Smooth muscle cell (in vitro differentiated cells): ENCODE results near the gene NXNL2. TPM values are rescaled to one million over a fixed set of nuclear protein-coding genes. Genes with fewer than 3 reads are reported as not detected.

Experiments
- DNase-seq: peaks from one replicate; lab custom pipeline; 2025; ENCODE audit not compliant: unreplicated experiment; lab: John Stamatoyannopoulos, UW
- H2AFZ ChIP-seq: fragments of 200-600 bp; sonication (generic); 2 replicates; pipeline ENCODE4 v1.6.0; 2016; ENCODE audit warnings: antibody characterized with exemption, low read depth, mild to moderate bottlenecking
- H3F3A ChIP-seq: fragments of 200-600 bp; sonication (generic); 2 replicates; pipeline ENCODE4 v1.6.0; 2017; ENCODE audit warnings: antibody characterized with exemption, low read depth
- H3K27ac ChIP-seq: fragments of 200-600 bp; sonication (generic); 2 replicates; pipeline ENCODE4 v1.5.1; 2016; ENCODE audit warnings: low read depth, mild to moderate bottlenecking
- H3K27me3 ChIP-seq: fragments of 200-600 bp; sonication (generic); 2 replicates; pipeline ENCODE4 v1.6.1; 2016; ENCODE audit warnings: low read depth, mild to moderate bottlenecking
- H3K36me3 ChIP-seq: fragments of 200-600 bp; sonication (generic); 2 replicates; pipeline ENCODE4 v1.5.1; 2016; ENCODE audit warnings: low read depth
- H3K4me1 ChIP-seq: fragments of 200-600 bp; sonication (generic); 2 replicates; pipeline ENCODE4 v1.5.1; 2016; ENCODE audit warnings: low read depth
- H3K4me2 ChIP-seq: fragments of 200-600 bp; sonication (generic); 2 replicates; pipeline ENCODE4 v1.6.0; 2016; ENCODE audit warnings: mild to moderate bottlenecking
- H3K4me3 ChIP-seq: fragments of 200-600 bp; sonication (generic); 2 replicates; pipeline ENCODE4 v1.5.1; 2016; ENCODE audit warnings: mild to moderate bottlenecking
- H3K79me2 ChIP-seq: fragments of 200-600 bp; sonication (generic); 2 replicates; pipeline ENCODE4 v1.6.0; 2016; ENCODE audit warnings: low read depth, mild to moderate bottlenecking
- H3K9ac ChIP-seq: fragments of 200-600 bp; sonication (generic); 2 replicates; pipeline ENCODE4 v1.6.0; 2016; ENCODE audit warnings: low read depth
- H3K9me3 ChIP-seq: fragments of 200-600 bp; sonication (generic); replicated peaks from 2 replicates; pipeline ENCODE4 v1.5.1; 2016; ENCODE audit warnings: low read depth
- H4K20me1 ChIP-seq: fragments of 200-600 bp; sonication (generic); 2 replicates; pipeline ENCODE4 v1.6.0; 2016; ENCODE audit warnings: low read depth
- CTCF ChIP-seq: fragments of 200-600 bp; sonication (generic); IDR thresholded peaks from 2 replicates; pipeline ENCODE4 v1.5.1; 2017; ENCODE audit warnings: borderline replicate concordance, mild to moderate bottlenecking, antibody characterized with exemption; ENCODE audit not compliant: insufficient read depth, poor library complexity, severe bottlenecking
- WGBS: methylation state at CpG from one replicate; pipeline ENCODE4 v1.1.7; 2016; ENCODE audit warnings: low lambda C conversion rate; 5-methylcytosine and 5-hydroxymethylcytosine counted together
- polyA plus RNA-seq: library from polyadenylated mRNA; unstranded; fragments of >200 nt; fragmentation: Nextera tagmentation; extraction: Ambion mirVana; gene quantifications from 2 replicates; pipeline ENCODE4 v1.2.1, GENCODE V29; 2016
- total RNA-seq: library from RNA; depleted of rRNA; stranded (reverse); fragments of >200 nt; gene quantifications from 2 replicates; pipeline ENCODE4 v1.2.3, GENCODE V29; 2014

NXNL2 gene
- total and polyA plus RNA-seq, 2 experiments from 2014 or later: 0.24 to 0.36 TPM

- TF ChIP-seq CTCF: no peak
- no peaks in the 10 kb centered on the region for H3K9me3 ChIP-seq
- no peaks in the 10 kb centered on the region for H3K36me3 ChIP-seq
- H4K20me1 ChIP-seq: no peaks in the 10 kb centered on the region
- no peak overlapping the region for H3K9ac ChIP-seq
- H3K79me2 ChIP-seq: no peaks in the 10 kb centered on the region
- no peaks in the 10 kb centered on the region for H3K4me1 ChIP-seq
- no peak for DNase-seq
- no peaks in the 10 kb centered on the region for H3F3A ChIP-seq
- WGBS: 43% methylated on average over 4 of the region's 4 CpGs
- H2AFZ ChIP-seq: no peak overlapping the region
- no peak overlapping the region for H3K4me2 ChIP-seq
- no peaks in the 10 kb centered on the region for H3K27me3 ChIP-seq
- no peak overlapping the region for H3K27ac ChIP-seq
- no peak overlapping the region for H3K4me3 ChIP-seq
These were observed 23.1 kb upstream of the NXNL2 start for GRCh38 chr9:88511906-88512305.

GRCh38 chr9:88514247-88514646, 20.7 kb upstream of the NXNL2 start:
- no peaks in the 10 kb centered on the region for H3K79me2 ChIP-seq
- DNase-seq: no peak
- H3K27ac ChIP-seq: no peak overlapping the region
- no peaks in the 10 kb centered on the region for H3K27me3 ChIP-seq
- no peak overlapping the region for H3K4me2 ChIP-seq
- H3K9ac ChIP-seq: no peak overlapping the region
- H3K9me3 ChIP-seq: no peaks in the 10 kb centered on the region
- no peak overlapping the region for H3K4me3 ChIP-seq
- no peaks in the 10 kb centered on the region for H3F3A ChIP-seq
- H4K20me1 ChIP-seq: no peaks in the 10 kb centered on the region
- no peaks in the 10 kb centered on the region for H3K36me3 ChIP-seq
- no peak for TF ChIP-seq CTCF
- 88% methylated on average over 6 of the region's 6 CpGs for WGBS
- H3K4me1 ChIP-seq: no peaks in the 10 kb centered on the region
- no peak overlapping the region for H2AFZ ChIP-seq

- Histone ChIP-seq H3K79me2 (no peaks in the 10 kb centered on the region), H3K4me2 (no peak overlapping the region), H3K4me1 (no peaks in the 10 kb centered on the region), H3K27me3 (no peaks in the 10 kb centered on the region), H3K36me3 (no peaks in the 10 kb centered on the region), H3F3A (peaks cover 7% of the 10 kb centered on the region), H2AFZ (no peak overlapping the region), H3K27ac (no peak overlapping the region), H3K9ac (no peak overlapping the region), H3K9me3 (no peaks in the 10 kb centered on the region), H3K4me3 (no peak overlapping the region), H4K20me1 (no peaks in the 10 kb centered on the region)
- 13% methylated on average over 4 of the region's 4 CpGs for WGBS
- TF ChIP-seq CTCF: no peak
- DNase-seq: no peak
These were observed 13.7 kb upstream of the NXNL2 start for GRCh38 chr9:88521308-88521707.

- H2AFZ ChIP-seq: no peak overlapping the region
- no peaks in the 10 kb centered on the region for H3K36me3 ChIP-seq
- no peaks in the 10 kb centered on the region for H3K79me2 ChIP-seq
- no peak for DNase-seq
- H3F3A ChIP-seq: peaks cover 7% of the 10 kb centered on the region
- no peak overlapping the region for H3K4me3 ChIP-seq
- no peaks in the 10 kb centered on the region for H3K4me1 ChIP-seq
- no peak overlapping the region for H3K27ac ChIP-seq
- no peaks in the 10 kb centered on the region for H3K27me3 ChIP-seq
- H3K9me3 ChIP-seq: no peaks in the 10 kb centered on the region
- H3K9ac ChIP-seq: no peak overlapping the region
- TF ChIP-seq CTCF: no peak
- no peaks in the 10 kb centered on the region for H4K20me1 ChIP-seq
- over 99% methylated on average over 4 of the region's 4 CpGs for WGBS
- H3K4me2 ChIP-seq: no peak overlapping the region
These were observed 12.6 kb upstream of the NXNL2 start for GRCh38 chr9:88522360-88522759.
